Left forelimb (tissue), 1 donor: ENCODE measurements around the gene E2F7.

ENCODE experiments used
- DNase-seq: peaks from one replicate; pipeline ENCODE4 v3.0.0-alpha.2; 2018; ENCODE audit warnings: low spot score

The E2F7 gene

GRCh38 chr12:77062846-77063461 lies 2.4 kb downstream of the E2F7 start:
- no peak for DNase-seq

GRCh38 chr12:77062396-77062795 lies 3.0 kb downstream of the E2F7 start:
- no peak for DNase-seq

GRCh38 chr12:77060883-77061240 lies 4.5 kb downstream of the E2F7 start:
- DNase-seq = no peak

DNA sequence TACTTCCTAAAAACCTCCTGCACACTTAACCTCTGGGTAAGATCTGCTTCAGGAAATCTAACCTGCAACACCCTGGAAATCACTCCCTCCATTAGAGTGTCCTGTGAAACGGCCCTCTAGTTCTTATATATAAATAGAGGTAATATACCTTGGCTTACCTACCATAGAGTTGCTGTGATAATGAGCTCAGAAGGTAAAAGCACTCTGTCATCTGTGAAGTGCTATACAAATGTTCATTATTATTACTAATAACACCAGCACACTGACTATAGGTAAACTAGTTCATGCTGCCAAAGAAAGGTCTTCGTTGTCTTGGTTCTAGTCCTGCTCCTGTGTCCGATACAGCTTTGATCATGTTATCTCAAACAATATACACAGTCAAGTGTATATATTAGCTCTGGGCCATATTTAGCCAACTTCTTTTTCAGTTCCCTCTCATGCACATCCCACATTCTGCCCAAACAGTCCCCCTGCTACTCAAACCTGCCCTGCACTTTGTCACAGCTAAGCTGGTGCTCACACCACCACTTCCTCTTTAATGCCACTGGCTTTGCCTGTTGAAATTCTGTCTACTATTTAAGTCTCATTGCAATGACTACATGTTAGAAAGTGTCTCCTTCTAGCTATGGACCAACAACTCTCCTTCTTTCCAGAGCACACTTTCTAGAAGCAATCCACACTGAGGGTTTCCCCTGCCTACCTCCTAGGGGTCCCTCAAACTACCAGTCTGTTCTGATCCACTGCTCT lies 5.1 kb downstream of the E2F7 start:
- no peak for DNase-seq

- DNase-seq = no peak
Measured at GRCh38 chr12:77058740-77059139, 6.6 kb downstream of the E2F7 start.

DNA sequence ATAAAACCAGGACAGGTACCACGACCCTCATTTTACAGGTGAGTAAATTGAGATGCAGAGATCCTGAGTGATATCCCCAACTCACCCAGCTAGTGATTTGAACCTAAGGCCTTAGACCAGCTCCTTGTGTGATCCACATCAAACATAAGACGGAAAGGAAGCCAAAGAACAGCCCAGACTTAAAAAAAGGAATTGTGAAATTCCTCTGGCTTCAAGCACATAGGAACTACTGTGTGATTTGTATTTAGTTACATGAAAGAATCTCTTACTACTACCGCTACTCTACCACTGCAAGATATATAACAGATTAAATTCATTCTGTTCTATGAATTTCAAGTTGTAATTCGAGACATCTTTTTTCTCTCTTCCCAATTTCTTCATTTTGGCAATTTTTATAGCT lies 10.5 kb downstream of the E2F7 start:
- no peak for DNase-seq

- no peak for DNase-seq
Measured at GRCh38 chr12:77053259-77053658, 12.1 kb downstream of the E2F7 start.

DNA sequence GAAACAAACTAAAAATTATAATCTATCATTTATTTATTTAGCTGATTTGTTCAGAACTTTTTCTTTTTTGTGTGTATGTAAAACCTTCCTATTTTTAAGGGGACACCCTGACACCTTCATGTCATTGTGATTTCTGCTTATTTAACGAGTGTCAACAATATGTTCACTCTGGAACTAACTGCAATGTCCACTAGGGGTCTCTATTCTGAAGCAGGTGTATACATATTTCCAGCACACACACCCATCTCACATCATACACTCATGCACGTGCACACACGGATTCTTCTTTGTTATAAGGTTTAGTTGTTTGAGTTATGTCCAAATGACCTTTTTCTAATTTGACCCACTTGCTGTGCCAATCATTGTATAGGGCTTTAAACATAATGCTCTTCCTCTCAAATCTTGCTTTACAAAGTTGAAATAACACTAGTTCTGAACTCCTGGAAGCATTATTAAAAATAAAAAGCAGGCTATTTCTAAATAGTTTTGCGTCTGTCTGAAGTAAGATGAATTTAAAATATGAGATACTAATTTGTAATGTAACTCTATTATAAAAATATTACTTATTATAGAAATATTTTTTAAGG lies 15.5 kb downstream of the E2F7 start:
- no peak for DNase-seq

DNA sequence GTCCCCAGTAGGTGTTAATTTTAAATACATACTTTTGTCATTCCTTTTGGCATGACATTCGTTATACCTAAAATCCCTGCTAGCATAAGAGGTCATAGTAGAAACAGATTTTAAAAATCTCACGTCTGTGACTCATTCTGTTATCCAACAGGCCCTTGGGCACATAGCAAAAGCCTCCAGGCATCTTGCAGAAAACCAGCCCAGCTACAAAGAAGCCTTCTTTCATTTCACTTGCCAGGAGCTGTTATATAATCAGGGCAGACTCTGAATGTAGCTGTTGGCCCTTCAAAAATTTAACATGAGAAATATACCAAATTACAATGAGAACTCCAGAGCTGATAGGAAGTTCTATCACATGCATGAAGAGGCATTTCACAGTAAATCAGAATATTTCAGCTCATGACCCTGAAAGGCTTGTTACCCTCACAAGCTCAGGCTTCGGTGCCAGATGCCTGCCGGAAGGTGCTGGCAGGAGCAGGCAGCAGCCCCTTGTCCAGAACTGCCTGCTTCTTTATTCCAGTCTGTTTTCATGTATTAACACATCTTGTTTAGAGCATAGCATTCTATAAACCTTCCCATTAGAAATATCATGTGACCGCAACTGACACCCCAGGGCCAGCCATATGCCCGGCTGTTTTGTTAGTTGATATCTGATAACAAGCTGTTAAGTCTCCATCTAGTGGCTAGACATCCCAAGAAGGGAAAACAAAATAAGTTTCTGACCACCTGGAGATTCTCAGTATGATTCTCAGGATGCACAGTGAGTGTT lies 17.8 kb downstream of the E2F7 start:
- no peak for DNase-seq

- no peak for DNase-seq
Measured at GRCh38 chr12:77046468-77046867, 18.9 kb downstream of the E2F7 start.

- DNase-seq = no peak
Measured at GRCh38 chr12:77045183-77045582, 20.2 kb downstream of the E2F7 start.

DNA sequence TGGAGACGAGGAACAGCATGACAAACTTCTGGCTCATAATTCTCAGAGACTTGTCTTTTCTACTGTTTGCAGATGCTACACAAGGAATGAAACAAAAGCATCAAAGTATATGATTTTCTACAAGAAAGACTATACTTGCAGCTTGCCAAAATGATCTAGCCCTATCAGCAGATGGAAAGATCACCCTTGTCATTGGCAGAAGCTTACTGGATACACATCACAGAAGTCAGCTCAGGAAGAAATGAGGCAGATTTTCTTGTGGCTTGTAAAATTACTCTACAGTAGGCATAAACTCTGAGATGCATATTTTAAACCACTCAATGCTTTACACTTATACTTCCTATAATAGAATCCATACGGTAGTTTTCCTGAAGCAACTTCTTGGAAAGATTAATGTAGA lies 20.6 kb downstream of the E2F7 start:
- DNase-seq = no peak

DNA sequence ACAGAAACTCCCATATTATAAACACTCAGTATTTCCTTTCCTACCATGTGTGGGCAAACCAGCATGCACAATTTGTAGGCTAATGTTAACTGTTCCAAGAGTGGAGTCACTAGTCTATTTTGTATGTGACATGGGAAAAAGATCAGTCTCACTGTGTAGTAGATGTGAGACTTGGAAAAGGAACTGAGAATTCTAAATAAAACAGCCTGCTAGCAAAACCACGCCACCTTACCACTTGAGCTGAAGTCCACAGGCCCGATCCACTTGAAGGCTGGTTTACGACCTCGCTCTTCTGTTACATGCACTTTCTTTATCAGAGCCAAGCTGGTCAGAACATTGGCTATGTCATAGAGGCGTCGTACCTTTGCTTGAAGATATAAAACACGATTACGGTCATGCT lies 22.5 kb downstream of the E2F7 start:
- DNase-seq = no peak

DNA sequence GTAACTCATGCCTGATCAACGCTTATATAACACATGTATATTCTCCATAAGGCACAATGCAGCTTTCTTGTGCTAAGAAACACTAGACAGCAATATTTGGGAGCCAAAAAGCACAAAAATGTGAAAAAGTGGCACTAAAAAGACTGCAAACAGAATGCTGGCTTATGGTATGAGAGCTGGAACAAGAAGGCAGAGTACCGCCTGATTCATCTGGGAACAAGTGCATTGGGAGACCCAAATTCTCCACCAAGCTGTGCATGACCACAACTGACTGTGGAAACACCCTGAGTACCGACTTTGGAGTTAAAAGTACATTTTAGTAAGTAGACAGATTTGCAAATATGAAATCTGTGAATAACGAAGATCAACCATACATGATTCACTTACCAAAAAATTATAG lies 25.1 kb downstream of the E2F7 start:
- DNase-seq = no peak

- DNase-seq = no peak
Measured at GRCh38 chr12:77035226-77035625, 30.1 kb downstream of the E2F7 start.

DNA sequence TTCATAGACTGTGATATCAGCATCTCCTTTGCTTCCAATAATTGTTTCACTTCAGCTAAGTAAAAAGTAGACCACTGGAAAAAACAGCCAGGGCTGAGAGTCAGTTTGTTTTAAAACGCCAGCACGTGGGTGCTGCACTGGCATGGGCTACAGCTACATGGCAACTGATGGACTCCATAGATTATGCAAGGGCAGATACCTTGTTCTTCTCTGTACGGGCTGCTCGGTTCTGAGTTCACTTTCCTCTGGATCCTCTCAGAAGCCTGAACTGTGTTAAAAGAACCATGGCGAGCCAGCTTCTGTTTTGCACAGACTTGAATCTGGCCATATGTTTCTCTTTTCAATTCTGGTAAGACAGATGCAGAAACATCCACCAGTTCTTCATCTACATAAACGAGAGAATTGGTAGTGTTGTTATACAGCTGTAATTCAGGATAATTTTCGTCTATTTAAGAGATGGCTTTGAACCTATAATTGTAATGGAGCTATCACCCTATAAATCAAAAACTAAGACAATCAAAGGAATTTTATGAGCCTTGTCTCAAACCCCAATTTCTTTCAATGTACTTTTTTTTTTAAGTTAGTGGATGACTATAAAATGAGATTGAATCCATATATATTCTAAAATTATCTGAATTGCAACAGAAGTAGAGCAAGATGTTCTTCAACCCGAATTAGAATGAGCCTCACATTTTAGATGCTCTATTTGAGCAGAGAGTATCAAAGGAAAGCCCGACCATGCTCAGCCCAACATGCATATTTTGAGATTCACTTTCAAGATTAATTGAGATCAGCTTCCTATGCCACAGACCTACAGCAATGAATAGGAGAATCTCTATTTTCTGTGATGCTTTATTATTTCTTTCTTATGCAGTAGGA lies 31.5 kb downstream of the E2F7 start:
- DNase-seq = no peak

- DNase-seq = no peak
Measured at GRCh38 chr12:77032406-77032805, 33.0 kb downstream of the E2F7 start.

GRCh38 chr12:77031745-77032144 lies 33.6 kb downstream of the E2F7 start:
- no peak for DNase-seq

- no peak for DNase-seq
Measured at GRCh38 chr12:77025782-77026314, 39.5 kb downstream of the E2F7 start.

GRCh38 chr12:77023501-77023900 lies 41.9 kb downstream of the E2F7 start:
- DNase-seq = no peak

- DNase-seq = no peak
Measured at GRCh38 chr12:77019920-77020319, 45.4 kb downstream of the E2F7 start.

DNA sequence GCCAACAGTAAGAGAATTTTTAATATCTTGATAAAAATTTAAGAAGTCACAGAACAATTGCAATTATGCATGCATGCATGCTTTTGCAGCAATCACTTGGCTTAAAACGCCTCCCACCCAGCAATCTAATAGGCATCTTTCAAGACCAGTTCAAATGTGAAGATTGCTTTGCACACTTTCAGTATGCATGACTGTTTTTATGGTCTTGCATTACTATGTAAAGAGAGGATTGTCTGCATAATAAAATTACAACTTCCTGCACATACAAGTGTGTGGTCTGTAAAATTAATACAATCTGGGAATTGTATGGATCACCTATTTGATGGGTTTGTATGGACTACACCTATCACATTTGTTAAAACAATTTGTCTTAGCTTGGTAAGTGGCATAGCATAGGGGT lies 48.8 kb downstream of the E2F7 start:
- DNase-seq = no peak
